SJCRH30 (cell line): ENCODE results near the gene TMEM236. TPM values are rescaled to one million over a fixed set of nuclear protein-coding genes. Genes with fewer than 3 reads are reported as not detected.
"Not testable (repeated sequence)": the region's sequence is repeated elsewhere in the genome, so short reads cannot be mapped to it uniquely, and the experiment has no call there.

Source experiments
- DNase-seq, 2 experiments: peaks; one replicate each; pipeline ENCODE4 v3.0.0-alpha.2; 2015 to 2020
- H3K27ac ChIP-seq: fragments of 250-450 bp; sonication (Bioruptor Pico); 2 replicates; pipeline ENCODE4 v1.5.1; 2020; ENCODE audit warnings: mild to moderate bottlenecking, moderate library complexity
- H3K27me3 ChIP-seq: fragments of 250-450 bp; sonication (Bioruptor Pico); 2 replicates; pipeline ENCODE4 v1.5.1; 2020; ENCODE audit warnings: mild to moderate bottlenecking, moderate library complexity
- H3K36me3 ChIP-seq: fragments of 250-450 bp; sonication (Bioruptor Pico); 2 replicates; pipeline ENCODE4 v1.5.1; 2020; ENCODE audit warnings: mild to moderate bottlenecking, moderate library complexity
- H3K4me1 ChIP-seq: fragments of 250-450 bp; sonication (Bioruptor Pico); 2 replicates; pipeline ENCODE4 v1.5.1; 2020; ENCODE audit warnings: mild to moderate bottlenecking, moderate library complexity
- H3K4me3 ChIP-seq: fragments of 250-450 bp; sonication (Bioruptor Pico); 2 replicates; pipeline ENCODE4 v1.5.1; 2020; ENCODE audit warnings: mild to moderate bottlenecking, moderate library complexity
- H3K9me3 ChIP-seq: fragments of 250-450 bp; sonication (Bioruptor Pico); replicated peaks from 2 replicates; pipeline ENCODE4 v1.5.1; 2020; ENCODE audit warnings: mild to moderate bottlenecking, moderate library complexity
- total RNA-seq: library from RNA; depleted of rRNA; stranded (reverse); fragments of >200 nt; shearing (Covaris generic); gene quantifications from 2 replicates; pipeline ENCODE4 v1.2.3, GENCODE V29; 2014; rRNA removed

TMEM236 gene
- total RNA-seq: not detected in 2 replicates

- H3K4me3 ChIP-seq: no peak within 1 kb of the TSS
- H3K27me3 ChIP-seq: no peaks in the 10 kb centered on the region
- DNase-seq: no peak
- H3K4me1 ChIP-seq: no peaks in the 10 kb centered on the region
- no peak within 1 kb of the TSS for H3K27ac ChIP-seq
- no peaks in the 10 kb centered on the region for H3K9me3 ChIP-seq
- no peaks in the 10 kb centered on the region for H3K36me3 ChIP-seq
These were observed at the start of gene TMEM236 for GRCh38 chr10:17751781-17752445. TSS of gene TMEM236 (plus strand) at chr10:17752201. CDS start at chr10:17752296, 95 bp downstream.

- Histone ChIP-seq H3K4me1 (no peaks in the 10 kb centered on the region), H3K27me3 (no peaks in the 10 kb centered on the region), H3K9me3 (no peaks in the 10 kb centered on the region), H3K27ac (no peak overlapping the region), H3K36me3 (peaks cover 6% of the 10 kb centered on the region; the same call in 1 of the 2 replicates), H3K4me3 (no peak overlapping the region)
- peak in 1 of 2 experiments; percentile 12 for DNase-seq
These were observed 48.3 kb upstream of the TMEM236 start for GRCh38 chr10:17703706-17704105.

- DNase-seq: no peak
- no peaks in the 10 kb centered on the region for H3K27me3 ChIP-seq
- H3K36me3 ChIP-seq: no peaks in the 10 kb centered on the region; the same call in 1 of the 2 replicates
These were observed 43.2 kb upstream of the TMEM236 start for GRCh38 chr10:17708821-17709220.

GRCh38 chr10:17709492-17709891 is 42.5 kb upstream of the TMEM236 start:
- H3K9me3 ChIP-seq: no peaks in the 10 kb centered on the region
- H3K4me1 ChIP-seq: no peaks in the 10 kb centered on the region
- DNase-seq: no peak
- H3K27ac ChIP-seq: no peak overlapping the region
- peaks cover 3% of the 10 kb centered on the region for H3K36me3 ChIP-seq
- H3K4me3 ChIP-seq: no peak overlapping the region
- no peaks in the 10 kb centered on the region for H3K27me3 ChIP-seq

More at GRCh38 chr10:17708821-17709220, 43.2 kb upstream of the TMEM236 start:
- H3K4me3 ChIP-seq: no peak overlapping the region
- no peaks in the 10 kb centered on the region for H3K9me3 ChIP-seq
- no peak overlapping the region for H3K27ac ChIP-seq
- no peaks in the 10 kb centered on the region for H3K4me1 ChIP-seq

- no peaks in the 10 kb centered on the region for H3K4me1 ChIP-seq
- DNase-seq: no peak
- H3K9me3 ChIP-seq: no peaks in the 10 kb centered on the region
- no peak overlapping the region for H3K27ac ChIP-seq
- H3K4me3 ChIP-seq: no peak overlapping the region
- H3K27me3 ChIP-seq: no peaks in the 10 kb centered on the region
- H3K36me3 ChIP-seq: peaks cover 8% of the 10 kb centered on the region
These were observed 41.8 kb upstream of the TMEM236 start for GRCh38 chr10:17710181-17710580.

- no peaks in the 10 kb centered on the region for H3K27me3 ChIP-seq
- H3K4me3 ChIP-seq: no peak overlapping the region
- no peak for DNase-seq
- H3K4me1 ChIP-seq: no peaks in the 10 kb centered on the region
- H3K36me3 ChIP-seq: peaks cover 8% of the 10 kb centered on the region
- no peaks in the 10 kb centered on the region for H3K9me3 ChIP-seq
- no peak overlapping the region for H3K27ac ChIP-seq
These were observed 39.9 kb upstream of the TMEM236 start for GRCh38 chr10:17712053-17712452.

GRCh38 chr10:17712717-17713471 is 39.1 kb upstream of the TMEM236 start:
- no peak overlapping the region for H3K27ac ChIP-seq
- no peaks in the 10 kb centered on the region for H3K4me1 ChIP-seq
- H3K9me3 ChIP-seq: no peaks in the 10 kb centered on the region
- no peak overlapping the region for H3K4me3 ChIP-seq
- H3K36me3 ChIP-seq: peaks cover 11% of the 10 kb centered on the region
- DNase-seq: no peak
- no peaks in the 10 kb centered on the region for H3K27me3 ChIP-seq

GRCh38 chr10:17713758-17714157 is 38.2 kb upstream of the TMEM236 start:
- Histone ChIP-seq H3K9me3 (no peaks in the 10 kb centered on the region), H3K4me1 (no peaks in the 10 kb centered on the region), H3K27ac (no peak overlapping the region), H3K4me3 (no peak overlapping the region), H3K27me3 (no peaks in the 10 kb centered on the region), H3K36me3 (peaks cover 11% of the 10 kb centered on the region)
- DNase-seq: no peak

GRCh38 chr10:17716161-17716560 is 35.8 kb upstream of the TMEM236 start:
- H3K4me1 ChIP-seq: no peaks in the 10 kb centered on the region
- no peak overlapping the region for H3K4me3 ChIP-seq
- H3K9me3 ChIP-seq: no peaks in the 10 kb centered on the region
- H3K36me3 ChIP-seq: peaks cover 11% of the 10 kb centered on the region
- H3K27ac ChIP-seq: no peak overlapping the region
- no peak for DNase-seq
- no peaks in the 10 kb centered on the region for H3K27me3 ChIP-seq

- not testable (repeated sequence) for DNase-seq, H3K27me3 ChIP-seq, H3K4me1 ChIP-seq, H3K4me3 ChIP-seq, H3K9me3 ChIP-seq, H3K36me3 ChIP-seq, H3K27ac ChIP-seq
These were observed 29.5 kb upstream of the TMEM236 start for GRCh38 chr10:17722317-17723014.

- Histone ChIP-seq H3K4me3 (no peak overlapping the region), H3K4me1 (no peaks in the 10 kb centered on the region), H3K9me3 (no peaks in the 10 kb centered on the region), H3K27ac (no peak overlapping the region), H3K27me3 (no peaks in the 10 kb centered on the region), H3K36me3 (0 out of 2 replicates have a peak, but pooled peaks cover 5% of the 10 kb centered on the region)
- DNase-seq: no peak
These were observed 26.3 kb upstream of the TMEM236 start for GRCh38 chr10:17725703-17726102.

- Histone ChIP-seq H3K27ac (no peak overlapping the region), H3K27me3 (no peaks in the 10 kb centered on the region)
- no peak for DNase-seq
These were observed 22.4 kb upstream of the TMEM236 start for GRCh38 chr10:17729630-17730029.

GRCh38 chr10:17730667-17731066 is 21.3 kb upstream of the TMEM236 start:
- no peaks in the 10 kb centered on the region for H3K9me3 ChIP-seq
- H3K27me3 ChIP-seq: no peaks in the 10 kb centered on the region
- H3K4me1 ChIP-seq: no peaks in the 10 kb centered on the region
- H3K36me3 ChIP-seq: no peaks in the 10 kb centered on the region
- H3K4me3 ChIP-seq: no peak overlapping the region
- DNase-seq: no peak
- no peak overlapping the region for H3K27ac ChIP-seq

More at GRCh38 chr10:17729630-17730029, 22.4 kb upstream of the TMEM236 start:
- H3K9me3 ChIP-seq: no peaks in the 10 kb centered on the region
- H3K36me3 ChIP-seq: no peaks in the 10 kb centered on the region
- H3K4me3 ChIP-seq: no peak overlapping the region
- H3K4me1 ChIP-seq: no peaks in the 10 kb centered on the region

- H3K4me1 ChIP-seq: no peaks in the 10 kb centered on the region
- no peaks in the 10 kb centered on the region for H3K36me3 ChIP-seq
- H3K27ac ChIP-seq: no peak overlapping the region
- H3K9me3 ChIP-seq: no peaks in the 10 kb centered on the region
- no peak overlapping the region for H3K4me3 ChIP-seq
- no peaks in the 10 kb centered on the region for H3K27me3 ChIP-seq
- DNase-seq: no peak
These were observed 20.5 kb upstream of the TMEM236 start for GRCh38 chr10:17731331-17732020.
